Uterus (tissue), 2 donors: ENCODE results near the gene RER1.

Experiments used
- POLR2A ChIP-seq, 2 donors: fragments of 450-650 bp; IDR thresholded peaks; one replicate each; pipeline ENCODE4 v1.6.1; 2016; ENCODE audit warnings: antibody characterized with exemption in 2 of 2, mild to moderate bottlenecking in 1 of 2, moderate library complexity in 1 of 2
- TF ChIP-seq, protein P1 (sequence below), 4 experiments: fragments of 200-600 bp in 2 of 4; fragments of 450-650 bp in 2 of 4; sonication (generic) in 2 of 4; IDR thresholded peaks; one replicate each; pipeline ENCODE4 v1.5.1; 2016 to 2019; ENCODE audit warnings: antibody characterized with exemption in 4 of 4, mild to moderate bottlenecking in 2 of 4, moderate library complexity in 1 of 4

DNA sequence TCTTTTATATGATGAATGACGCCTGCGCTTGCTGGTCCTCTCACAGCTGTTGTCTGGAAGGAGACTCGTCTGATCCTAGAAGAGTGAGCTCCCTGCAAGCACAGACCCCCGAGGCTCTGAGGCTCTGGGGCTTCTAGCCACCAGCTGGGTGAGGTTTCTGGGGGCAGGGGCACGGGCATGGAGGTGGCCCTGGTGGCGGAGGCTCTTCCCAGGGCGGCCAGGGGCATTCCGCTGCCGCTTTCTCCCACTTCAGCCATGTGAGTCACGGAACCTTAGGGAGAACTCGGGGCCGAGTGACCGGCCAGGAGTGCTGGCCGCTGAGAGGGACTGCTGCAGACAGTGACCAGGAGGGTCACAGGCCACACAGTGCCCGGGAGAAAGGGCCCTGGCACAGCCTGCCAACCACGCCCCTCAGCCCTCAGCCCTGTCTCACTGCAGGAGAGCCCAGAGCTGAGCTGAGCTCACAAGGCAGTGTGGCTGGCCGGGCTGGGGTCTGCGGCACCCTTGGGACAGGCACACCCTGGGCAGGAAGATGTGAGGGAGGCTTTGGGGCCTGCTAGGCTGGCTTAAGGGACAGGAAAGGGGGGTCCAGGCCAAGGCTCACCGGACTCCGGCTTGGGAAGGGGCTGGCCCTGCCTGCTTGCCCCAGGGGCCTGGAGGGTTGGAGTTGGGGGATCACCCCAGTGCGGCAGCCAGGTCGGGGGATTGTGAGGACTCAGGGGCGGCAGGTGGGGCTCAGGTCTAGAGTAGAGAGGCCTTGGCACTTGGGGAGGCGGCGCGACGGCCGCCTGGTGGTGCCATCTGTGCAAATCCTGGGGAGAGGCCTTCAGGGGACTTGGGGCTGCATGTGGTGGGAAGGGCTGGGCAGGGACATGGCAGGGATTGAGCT lies 36.0 kb upstream of the RER1 start:
- TF ChIP-seq, protein P1, sequence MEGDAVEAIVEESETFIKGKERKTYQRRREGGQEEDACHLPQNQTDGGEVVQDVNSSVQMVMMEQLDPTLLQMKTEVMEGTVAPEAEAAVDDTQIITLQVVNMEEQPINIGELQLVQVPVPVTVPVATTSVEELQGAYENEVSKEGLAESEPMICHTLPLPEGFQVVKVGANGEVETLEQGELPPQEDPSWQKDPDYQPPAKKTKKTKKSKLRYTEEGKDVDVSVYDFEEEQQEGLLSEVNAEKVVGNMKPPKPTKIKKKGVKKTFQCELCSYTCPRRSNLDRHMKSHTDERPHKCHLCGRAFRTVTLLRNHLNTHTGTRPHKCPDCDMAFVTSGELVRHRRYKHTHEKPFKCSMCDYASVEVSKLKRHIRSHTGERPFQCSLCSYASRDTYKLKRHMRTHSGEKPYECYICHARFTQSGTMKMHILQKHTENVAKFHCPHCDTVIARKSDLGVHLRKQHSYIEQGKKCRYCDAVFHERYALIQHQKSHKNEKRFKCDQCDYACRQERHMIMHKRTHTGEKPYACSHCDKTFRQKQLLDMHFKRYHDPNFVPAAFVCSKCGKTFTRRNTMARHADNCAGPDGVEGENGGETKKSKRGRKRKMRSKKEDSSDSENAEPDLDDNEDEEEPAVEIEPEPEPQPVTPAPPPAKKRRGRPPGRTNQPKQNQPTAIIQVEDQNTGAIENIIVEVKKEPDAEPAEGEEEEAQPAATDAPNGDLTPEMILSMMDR (IDR thresholded peaks at IDR 0.05), result no peak
- TF ChIP-seq POLR2A (IDR thresholded peaks at IDR 0.05), result no peak
